Vagina (tissue), 2 donors: Measurements from ENCODE around the gene PTPRM. TPM values are rescaled to one million over a fixed set of nuclear protein-coding genes. Genes with fewer than 3 reads are reported as not detected.

Source experiments
- DNase-seq, 2 donors: peaks; one replicate each; pipeline ENCODE4 v3.0.0-alpha.2; 2017; ENCODE audit errors: extremely low spot score in 2 of 2
- H3K27ac ChIP-seq: fragments of 200-600 bp; sonication (generic); one replicate; pipeline ENCODE4 v1.5.1; 2019
- H3K27me3 ChIP-seq: fragments of 200-600 bp; sonication (generic); one replicate; pipeline ENCODE4 v1.5.1; 2019
- H3K36me3 ChIP-seq, 2 donors: fragments of 200-600 bp; sonication (generic); one replicate each; pipeline ENCODE4 v1.5.1; 2017 to 2019
- H3K4me1 ChIP-seq: fragments of 200-600 bp; sonication (generic); one replicate; pipeline ENCODE4 v1.5.1; 2019
- H3K4me3 ChIP-seq, 2 donors: fragments of 200-600 bp; sonication (generic); 1 replicate in 1 of 2; 2 replicates in 1 of 2; pipeline ENCODE4 v1.5.1; 2016 to 2019
- H3K9me3 ChIP-seq: fragments of 200-600 bp; sonication (generic); one replicate; pipeline ENCODE4 v1.5.1; 2019
- POLR2A ChIP-seq, 2 donors: fragments of 450-650 bp; IDR thresholded peaks; one replicate each; pipeline ENCODE4 v1.6.1; 2017; ENCODE audit warnings: antibody characterized with exemption in 2 of 2, mild to moderate bottlenecking in 2 of 2, moderate library complexity in 2 of 2
- POLR2AphosphoS5 ChIP-seq, 2 donors: sonication (generic); formaldehyde crosslinking; IDR thresholded peaks; one replicate each; pipeline ENCODE4 v1.9.0; 2017; ENCODE audit warnings: antibody characterized with exemption in 2 of 2, mild to moderate bottlenecking in 2 of 2, low read depth in 1 of 2; ENCODE audit not compliant: insufficient read depth in 1 of 2
- intact Hi-C: fragments of 100-400 bp; cut with DNase I; formaldehyde crosslinking; loops from one replicate; pipeline ENCODE4 v1.15.1; 2023
- total RNA-seq: library from RNA; depleted of rRNA; stranded (reverse); fragments of >200 nt; gene quantifications from one replicate; pipeline ENCODE4 v1.2.3, GENCODE V29; 2016
- TF ChIP-seq, protein P1 (sequence below), 3 experiments: fragments of 450-650 bp in 2 of 3; fragments of 200-600 bp in 1 of 3; sonication (generic) in 1 of 3; IDR thresholded peaks; one replicate each; pipeline ENCODE4 v1.5.1; 2017 to 2019; ENCODE audit warnings: antibody characterized with exemption in 3 of 3, mild to moderate bottlenecking in 2 of 3, moderate library complexity in 2 of 3

PTPRM gene
- total RNA-seq, 1 donor from 2014 or later = 60.2 TPM

- intact Hi-C loops = no loop called here
- Histone ChIP-seq H3K36me3 (no peaks in the 10 kb centered on the region), H3K4me1 (peaks cover 4% of the 10 kb centered on the region), H3K27ac (no peak overlapping the region), H3K4me3 (no peak overlapping the region), H3K9me3 (no peaks in the 10 kb centered on the region), H3K27me3 (no peaks in the 10 kb centered on the region)
- DNase-seq = no peak
- no peak for TF ChIP-seq POLR2A (IDR thresholded peaks at IDR 0.05)
- no peak for TF ChIP-seq POLR2AphosphoS5 (IDR thresholded peaks at IDR 0.05; ENCODE audit: insufficient read depth in 1 of 2, low read depth in 1 of 2)
- TF ChIP-seq, protein P1, sequence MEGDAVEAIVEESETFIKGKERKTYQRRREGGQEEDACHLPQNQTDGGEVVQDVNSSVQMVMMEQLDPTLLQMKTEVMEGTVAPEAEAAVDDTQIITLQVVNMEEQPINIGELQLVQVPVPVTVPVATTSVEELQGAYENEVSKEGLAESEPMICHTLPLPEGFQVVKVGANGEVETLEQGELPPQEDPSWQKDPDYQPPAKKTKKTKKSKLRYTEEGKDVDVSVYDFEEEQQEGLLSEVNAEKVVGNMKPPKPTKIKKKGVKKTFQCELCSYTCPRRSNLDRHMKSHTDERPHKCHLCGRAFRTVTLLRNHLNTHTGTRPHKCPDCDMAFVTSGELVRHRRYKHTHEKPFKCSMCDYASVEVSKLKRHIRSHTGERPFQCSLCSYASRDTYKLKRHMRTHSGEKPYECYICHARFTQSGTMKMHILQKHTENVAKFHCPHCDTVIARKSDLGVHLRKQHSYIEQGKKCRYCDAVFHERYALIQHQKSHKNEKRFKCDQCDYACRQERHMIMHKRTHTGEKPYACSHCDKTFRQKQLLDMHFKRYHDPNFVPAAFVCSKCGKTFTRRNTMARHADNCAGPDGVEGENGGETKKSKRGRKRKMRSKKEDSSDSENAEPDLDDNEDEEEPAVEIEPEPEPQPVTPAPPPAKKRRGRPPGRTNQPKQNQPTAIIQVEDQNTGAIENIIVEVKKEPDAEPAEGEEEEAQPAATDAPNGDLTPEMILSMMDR (IDR thresholded peaks at IDR 0.05) = no peak
Measured at GRCh38 chr18:7754725-7755181, 187.6 kb downstream of the PTPRM start.

- Histone ChIP-seq H3K27ac (no peak overlapping the region), H3K27me3 (no peaks in the 10 kb centered on the region), H3K36me3 (no peaks in the 10 kb centered on the region), H3K4me1 (no peaks in the 10 kb centered on the region), H3K9me3 (no peaks in the 10 kb centered on the region), H3K4me3 (no peak overlapping the region)
- TF ChIP-seq POLR2A (IDR thresholded peaks at IDR 0.05) = no peak
- peak in 1 of 2 donors; percentile 72 for TF ChIP-seq POLR2AphosphoS5 (IDR thresholded peaks at IDR 0.05; ENCODE audit: insufficient read depth in 1 of 2, low read depth in 1 of 2)
- intact Hi-C loops = no loop called here
- no peak for DNase-seq
Measured at GRCh38 chr18:7755753-7756475, 188.8 kb downstream of the PTPRM start.

GRCh38 chr18:7757175-7757574, 190.1 kb downstream of the PTPRM start:
- H3K36me3 ChIP-seq = no peaks in the 10 kb centered on the region
- no peaks in the 10 kb centered on the region for H3K27me3 ChIP-seq
- H3K4me1 ChIP-seq = no peaks in the 10 kb centered on the region
- no peak overlapping the region for H3K4me3 ChIP-seq
- no peak overlapping the region for H3K27ac ChIP-seq
- H3K9me3 ChIP-seq = no peaks in the 10 kb centered on the region
- intact Hi-C loops = no loop called here
- no peak for TF ChIP-seq POLR2AphosphoS5 (IDR thresholded peaks at IDR 0.05; ENCODE audit: insufficient read depth in 1 of 2, low read depth in 1 of 2)
- TF ChIP-seq, protein P1 (IDR thresholded peaks at IDR 0.05) = no peak
- no peak for DNase-seq

DNA sequence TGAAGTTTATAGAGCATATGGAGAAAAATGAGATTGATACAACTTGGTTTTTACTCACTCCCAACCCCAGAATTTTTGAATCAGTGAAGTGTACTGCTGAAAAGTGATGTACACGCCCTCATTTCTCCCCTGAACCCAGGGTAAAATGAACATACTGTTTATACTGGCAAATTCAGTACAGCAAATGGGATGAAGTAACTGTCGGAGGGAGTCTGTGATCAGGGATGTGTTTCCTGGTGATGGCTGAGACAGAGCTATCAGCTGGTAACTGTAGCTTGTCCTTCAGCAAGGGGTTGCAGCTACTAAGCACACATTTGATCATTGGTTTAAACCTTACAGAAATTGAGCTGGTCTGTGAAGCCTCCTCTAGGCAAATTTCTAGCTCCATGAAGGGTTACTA, 191.6 kb downstream of the PTPRM start:
- no peaks in the 10 kb centered on the region for H3K4me1 ChIP-seq
- DNase-seq = no peak
- intact Hi-C loops = no loop called here
- no peak overlapping the region for H3K4me3 ChIP-seq
- H3K27ac ChIP-seq = no peak overlapping the region
- H3K27me3 ChIP-seq = no peaks in the 10 kb centered on the region
- TF ChIP-seq POLR2A (IDR thresholded peaks at IDR 0.05) = no peak
- TF ChIP-seq, protein P1 (IDR thresholded peaks at IDR 0.05) = no peak
- no peak for TF ChIP-seq POLR2AphosphoS5 (IDR thresholded peaks at IDR 0.05; ENCODE audit: insufficient read depth in 1 of 2, low read depth in 1 of 2)
- no peaks in the 10 kb centered on the region for H3K36me3 ChIP-seq
- no peaks in the 10 kb centered on the region for H3K9me3 ChIP-seq

DNA sequence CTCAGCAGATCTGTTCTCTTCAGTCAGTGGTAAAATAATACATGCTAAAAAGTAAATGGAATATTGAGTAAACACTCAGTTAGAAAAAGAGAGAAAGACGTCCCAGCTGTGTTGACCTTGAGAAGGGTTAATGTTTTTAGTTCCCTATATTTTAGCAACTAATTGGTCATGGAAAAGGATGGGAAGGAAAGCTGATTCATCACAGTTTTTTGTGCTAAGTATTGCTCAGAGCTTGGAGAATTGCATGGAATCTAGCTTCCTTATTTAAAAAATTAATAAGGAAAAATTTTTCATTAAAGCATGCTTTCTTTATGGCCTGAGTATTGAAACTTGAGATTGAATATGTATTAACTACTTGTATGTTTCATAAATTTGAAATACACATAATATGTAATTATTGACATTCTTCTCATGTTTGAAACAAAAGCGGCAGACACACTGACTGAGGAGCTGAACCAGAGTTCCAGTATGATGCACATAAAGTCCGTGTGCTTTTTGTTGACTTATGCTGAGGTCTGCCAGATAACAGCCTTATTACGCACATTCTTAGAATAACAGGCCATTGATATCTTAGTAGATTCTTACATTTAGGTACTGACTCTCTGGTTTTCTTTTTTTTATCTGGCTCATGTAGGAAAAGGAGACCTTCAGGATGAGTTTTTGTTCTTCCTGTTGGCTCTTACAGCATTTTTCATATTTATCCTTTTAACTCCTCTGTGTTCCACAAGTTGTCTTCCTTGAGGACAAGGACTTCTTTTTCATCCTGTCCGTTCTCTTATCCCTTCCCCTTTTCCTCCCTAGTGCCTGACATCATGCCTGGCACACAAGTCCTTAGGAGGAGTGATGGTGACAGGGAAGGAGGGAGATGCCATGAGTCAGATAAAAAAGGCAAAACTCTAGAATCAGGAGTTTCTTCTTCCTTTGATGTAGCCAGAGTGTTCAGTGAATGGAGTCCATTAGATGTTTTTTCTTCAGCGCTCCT, 194.1 kb downstream of the PTPRM start:
- H3K4me1 ChIP-seq = no peaks in the 10 kb centered on the region
- no peaks in the 10 kb centered on the region for H3K9me3 ChIP-seq
- intact Hi-C loops = no loop called here
- no peak overlapping the region for H3K27ac ChIP-seq
- H3K4me3 ChIP-seq = no peak overlapping the region
- no peak for DNase-seq
- no peaks in the 10 kb centered on the region for H3K36me3 ChIP-seq
- TF ChIP-seq, protein P1 (IDR thresholded peaks at IDR 0.05) = no peak
- no peak for TF ChIP-seq POLR2AphosphoS5 (IDR thresholded peaks at IDR 0.05; ENCODE audit: insufficient read depth in 1 of 2, low read depth in 1 of 2)
- no peaks in the 10 kb centered on the region for H3K27me3 ChIP-seq
